ENCODE results near the gene ASAP2. TPM values are rescaled to one million over a fixed set of nuclear protein-coding genes. Genes with fewer than 3 reads are reported as not detected.

The ASAP2 gene
- total RNA-seq, 1 donor from 2014 or later = 45.6 TPM

DNA sequence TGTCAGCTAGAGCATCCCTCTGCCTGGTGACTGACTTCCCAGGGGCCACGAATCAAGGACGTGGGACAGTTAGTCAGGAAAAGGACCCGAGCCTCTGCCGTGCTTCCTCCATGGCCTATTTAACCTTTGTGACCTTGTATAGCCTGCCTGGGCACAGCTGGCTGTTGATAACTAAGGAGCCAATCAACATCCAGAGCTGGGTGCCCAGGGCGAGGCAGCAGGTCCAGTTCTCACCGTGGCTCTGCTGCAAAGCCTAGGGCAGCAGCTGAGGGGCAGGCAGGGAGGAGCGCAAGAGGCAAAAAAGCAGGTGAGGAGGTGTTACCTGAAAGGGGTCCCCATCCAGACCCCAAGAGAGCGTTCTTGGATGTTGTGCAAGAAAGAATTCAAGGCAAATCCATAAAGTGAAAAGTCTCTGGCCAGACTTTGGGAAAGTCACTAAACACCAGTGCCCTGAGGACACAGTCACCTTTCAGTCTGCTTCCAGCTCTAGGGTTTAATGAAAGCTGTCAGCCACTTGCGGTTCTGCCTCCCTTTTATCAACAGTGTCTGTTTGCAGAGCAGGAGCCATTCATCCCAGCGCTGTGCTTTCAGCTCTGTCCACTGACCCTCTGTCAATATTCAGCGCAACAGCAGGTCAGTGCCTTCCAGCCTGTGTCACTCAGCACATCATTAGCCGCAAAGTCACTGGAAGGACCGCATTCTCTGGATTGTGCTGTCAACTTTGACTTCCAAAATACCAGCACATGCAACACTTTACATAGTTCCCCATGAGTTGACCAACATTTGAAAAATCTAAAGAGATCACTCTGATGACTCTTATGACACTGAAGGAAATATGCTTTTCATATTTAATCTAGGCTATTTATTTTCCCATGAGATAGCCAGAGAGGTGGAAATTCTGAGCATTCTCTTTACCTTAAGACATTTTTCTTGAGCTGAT, 38.6 kb upstream of the ASAP2 start:
- Mint-ChIP-seq H3K9me3 (no peaks in the 10 kb centered on the region), H3K4me3 (peak overlapping the region; percentile 31), H3K27me3 (no peaks in the 10 kb centered on the region), H3K4me1 (ENCODE audit: unreplicated experiment) (peaks cover 33% of the 10 kb centered on the region), H3K27ac (peak overlapping the region; percentile 97), H3K36me3 (no peaks in the 10 kb centered on the region)
- DNase-seq (ENCODE audit: extremely low spot score, unreplicated experiment) = no peak
- TF ChIP-seq, protein P1, sequence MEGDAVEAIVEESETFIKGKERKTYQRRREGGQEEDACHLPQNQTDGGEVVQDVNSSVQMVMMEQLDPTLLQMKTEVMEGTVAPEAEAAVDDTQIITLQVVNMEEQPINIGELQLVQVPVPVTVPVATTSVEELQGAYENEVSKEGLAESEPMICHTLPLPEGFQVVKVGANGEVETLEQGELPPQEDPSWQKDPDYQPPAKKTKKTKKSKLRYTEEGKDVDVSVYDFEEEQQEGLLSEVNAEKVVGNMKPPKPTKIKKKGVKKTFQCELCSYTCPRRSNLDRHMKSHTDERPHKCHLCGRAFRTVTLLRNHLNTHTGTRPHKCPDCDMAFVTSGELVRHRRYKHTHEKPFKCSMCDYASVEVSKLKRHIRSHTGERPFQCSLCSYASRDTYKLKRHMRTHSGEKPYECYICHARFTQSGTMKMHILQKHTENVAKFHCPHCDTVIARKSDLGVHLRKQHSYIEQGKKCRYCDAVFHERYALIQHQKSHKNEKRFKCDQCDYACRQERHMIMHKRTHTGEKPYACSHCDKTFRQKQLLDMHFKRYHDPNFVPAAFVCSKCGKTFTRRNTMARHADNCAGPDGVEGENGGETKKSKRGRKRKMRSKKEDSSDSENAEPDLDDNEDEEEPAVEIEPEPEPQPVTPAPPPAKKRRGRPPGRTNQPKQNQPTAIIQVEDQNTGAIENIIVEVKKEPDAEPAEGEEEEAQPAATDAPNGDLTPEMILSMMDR (conservative IDR thresholded peaks at IDR 0.05) = no peak

DNA sequence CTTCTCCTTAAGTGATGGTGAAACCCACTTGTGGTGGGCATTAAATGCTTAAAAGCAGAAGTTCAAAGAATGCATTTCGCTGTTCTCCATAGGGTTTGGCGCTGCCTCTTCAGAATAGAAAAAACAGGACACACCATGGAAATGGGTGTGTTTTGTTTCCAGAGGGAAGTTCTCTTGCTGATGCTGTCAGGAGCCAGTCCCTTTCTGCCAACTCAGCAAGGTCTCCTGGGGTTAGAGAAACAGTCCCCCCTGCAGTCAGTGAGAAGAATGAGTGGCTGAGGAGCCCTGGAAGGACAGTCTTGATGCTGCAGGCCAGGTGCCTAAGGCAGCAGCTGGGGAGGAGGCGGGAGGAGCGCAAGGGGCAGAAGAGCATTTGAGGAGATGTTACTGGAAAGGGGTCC, 37.8 kb upstream of the ASAP2 start:
- no peaks in the 10 kb centered on the region for H3K9me3 Mint-ChIP-seq
- H3K27me3 Mint-ChIP-seq = no peaks in the 10 kb centered on the region
- peak overlapping the region; percentile 97 for H3K27ac Mint-ChIP-seq
- no peaks in the 10 kb centered on the region for H3K36me3 Mint-ChIP-seq
- TF ChIP-seq, protein P1 (conservative IDR thresholded peaks at IDR 0.05) = no peak
- no peak for DNase-seq (ENCODE audit: extremely low spot score, unreplicated experiment)
- peaks cover 33% of the 10 kb centered on the region for H3K4me1 Mint-ChIP-seq (ENCODE audit: unreplicated experiment)
- peak overlapping the region; percentile 49 for H3K4me3 Mint-ChIP-seq

DNA sequence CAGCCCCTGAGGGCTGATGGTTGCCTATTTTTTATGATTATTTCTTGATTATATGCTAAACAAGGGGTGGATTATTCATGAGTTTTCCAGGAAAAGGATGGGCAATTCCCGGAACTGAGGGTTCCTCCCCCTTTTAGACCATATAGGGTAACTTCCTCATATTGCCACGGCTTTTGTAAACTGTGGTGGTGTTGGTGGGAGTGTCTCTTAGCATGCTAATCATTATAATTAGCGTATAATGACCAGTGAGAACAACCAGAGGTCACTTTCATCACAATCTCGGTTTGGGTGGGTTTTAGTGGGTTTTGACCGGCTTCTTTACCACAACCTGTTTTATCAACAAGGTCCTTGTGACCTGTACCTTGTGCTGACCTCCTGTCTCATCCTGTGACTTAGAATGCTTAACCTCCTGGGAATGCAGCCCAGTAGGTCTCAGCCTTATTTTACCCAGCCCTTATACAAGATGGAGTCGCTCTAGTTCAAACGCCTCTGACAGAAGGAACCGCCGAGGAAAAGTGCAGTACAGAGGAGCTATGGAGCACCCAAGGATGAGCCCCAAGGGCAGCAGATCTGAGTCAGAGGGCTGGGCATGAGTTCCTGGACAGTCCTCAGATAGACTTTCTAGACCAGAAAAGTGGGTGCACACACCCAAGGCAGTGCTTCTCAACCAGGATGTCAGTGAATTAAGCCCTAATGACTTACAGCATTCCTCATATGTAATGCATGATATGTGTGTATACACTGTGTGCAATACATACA, 37.1 kb upstream of the ASAP2 start:
- H3K36me3 Mint-ChIP-seq = no peaks in the 10 kb centered on the region
- DNase-seq (ENCODE audit: extremely low spot score, unreplicated experiment) = no peak
- H3K4me1 Mint-ChIP-seq (ENCODE audit: unreplicated experiment) = peaks cover 33% of the 10 kb centered on the region
- no peaks in the 10 kb centered on the region for H3K27me3 Mint-ChIP-seq
- peak overlapping the region; percentile 45 for H3K4me3 Mint-ChIP-seq
- TF ChIP-seq, protein P1 (conservative IDR thresholded peaks at IDR 0.05) = no peak
- no peaks in the 10 kb centered on the region for H3K9me3 Mint-ChIP-seq
- H3K27ac Mint-ChIP-seq = peak overlapping the region; percentile 97

DNA sequence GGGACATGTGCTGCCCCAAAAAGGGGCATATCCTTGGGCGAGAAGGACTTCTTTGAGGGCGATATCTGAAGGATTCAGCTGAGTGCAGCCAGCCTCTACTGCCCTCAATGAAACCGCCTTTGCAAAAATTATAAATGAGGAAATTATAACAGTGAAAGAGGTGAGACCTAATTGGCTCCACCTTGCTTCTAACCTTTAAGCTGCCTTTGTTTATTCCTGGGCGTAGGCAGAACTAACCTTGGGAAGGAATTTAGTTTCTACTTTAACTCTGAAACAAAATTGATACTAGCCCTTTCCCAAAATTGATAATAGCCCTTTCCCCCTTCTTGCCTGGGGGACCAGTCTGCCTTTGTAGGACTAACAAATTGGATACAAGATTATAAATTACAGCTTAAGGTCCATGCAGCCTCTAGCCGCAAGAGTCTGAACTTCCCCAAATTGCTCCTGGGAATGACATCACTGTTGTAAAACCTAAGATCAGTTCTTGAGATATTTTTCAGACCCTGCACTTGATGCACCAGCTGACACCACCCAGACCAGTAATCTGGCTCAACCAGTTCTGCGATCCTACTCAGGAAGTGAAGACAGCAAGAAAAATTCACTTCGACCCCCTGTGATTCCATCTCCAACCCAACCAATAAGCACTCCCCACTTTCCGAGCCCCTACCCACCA, 36.0 kb upstream of the ASAP2 start:
- Mint-ChIP-seq H3K27me3 (no peaks in the 10 kb centered on the region), H3K9me3 (no peaks in the 10 kb centered on the region), H3K4me3 (peak overlapping the region; percentile 73), H3K4me1 (ENCODE audit: unreplicated experiment) (peaks cover 39% of the 10 kb centered on the region), H3K36me3 (no peaks in the 10 kb centered on the region), H3K27ac (peak overlapping the region; percentile 97)
- no peak for DNase-seq (ENCODE audit: extremely low spot score, unreplicated experiment)
- TF ChIP-seq, protein P1 (conservative IDR thresholded peaks at IDR 0.05) = no peak

DNA sequence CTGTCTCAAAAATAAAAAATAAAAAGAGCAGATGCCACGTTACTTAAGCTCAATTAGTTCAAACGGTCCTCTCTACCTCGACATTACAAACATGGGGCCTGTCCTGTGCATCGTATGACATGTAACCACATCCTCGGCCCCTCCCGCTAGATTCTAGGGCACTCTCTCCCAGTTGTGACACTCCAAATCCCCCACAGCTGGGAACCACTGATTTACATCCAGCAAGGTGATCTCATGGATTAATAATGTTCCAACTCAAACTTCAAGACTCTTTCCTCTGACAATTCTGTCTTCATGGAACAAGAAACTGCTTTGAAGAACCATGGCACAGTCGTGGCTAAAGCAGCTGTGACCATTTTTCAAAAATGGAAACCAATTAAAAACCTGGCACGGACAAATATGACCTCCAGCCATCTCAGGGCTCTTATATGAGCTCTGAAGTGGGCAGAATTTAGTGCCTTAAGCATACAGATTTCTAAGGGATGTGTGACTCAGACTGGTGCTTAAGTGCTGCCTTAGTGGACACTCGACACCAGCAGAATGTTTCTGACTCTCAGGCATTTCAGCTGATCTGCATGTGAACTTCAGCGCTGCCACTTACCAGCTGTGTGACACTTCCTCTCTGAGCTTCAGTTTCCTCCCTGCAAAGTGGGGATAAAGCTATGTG, 31.7 kb upstream of the ASAP2 start:
- peak overlapping the region; percentile 85 for H3K27ac Mint-ChIP-seq
- H3K9me3 Mint-ChIP-seq = no peaks in the 10 kb centered on the region
- TF ChIP-seq, protein P1 (conservative IDR thresholded peaks at IDR 0.05) = no peak
- no peaks in the 10 kb centered on the region for H3K36me3 Mint-ChIP-seq
- DNase-seq (ENCODE audit: extremely low spot score, unreplicated experiment) = no peak
- H3K4me3 Mint-ChIP-seq = peak overlapping the region; percentile 39
- peaks cover 41% of the 10 kb centered on the region for H3K4me1 Mint-ChIP-seq (ENCODE audit: unreplicated experiment)
- H3K27me3 Mint-ChIP-seq = no peaks in the 10 kb centered on the region

Data from type B pancreatic cell (in vitro differentiated cells).